GM12874 (cell line): ENCODE measurements around the gene IL17REL.

Experiments used
- TF ChIP-seq, protein P1 (sequence below): IDR thresholded peaks from 2 replicates; pipeline ENCODE4 v1.5.1; 2011; ENCODE audit warnings: low read depth, mild to moderate bottlenecking, control low read depth, low read length, moderate library complexity; ENCODE audit not compliant: insufficient read depth

The IL17REL gene

DNA sequence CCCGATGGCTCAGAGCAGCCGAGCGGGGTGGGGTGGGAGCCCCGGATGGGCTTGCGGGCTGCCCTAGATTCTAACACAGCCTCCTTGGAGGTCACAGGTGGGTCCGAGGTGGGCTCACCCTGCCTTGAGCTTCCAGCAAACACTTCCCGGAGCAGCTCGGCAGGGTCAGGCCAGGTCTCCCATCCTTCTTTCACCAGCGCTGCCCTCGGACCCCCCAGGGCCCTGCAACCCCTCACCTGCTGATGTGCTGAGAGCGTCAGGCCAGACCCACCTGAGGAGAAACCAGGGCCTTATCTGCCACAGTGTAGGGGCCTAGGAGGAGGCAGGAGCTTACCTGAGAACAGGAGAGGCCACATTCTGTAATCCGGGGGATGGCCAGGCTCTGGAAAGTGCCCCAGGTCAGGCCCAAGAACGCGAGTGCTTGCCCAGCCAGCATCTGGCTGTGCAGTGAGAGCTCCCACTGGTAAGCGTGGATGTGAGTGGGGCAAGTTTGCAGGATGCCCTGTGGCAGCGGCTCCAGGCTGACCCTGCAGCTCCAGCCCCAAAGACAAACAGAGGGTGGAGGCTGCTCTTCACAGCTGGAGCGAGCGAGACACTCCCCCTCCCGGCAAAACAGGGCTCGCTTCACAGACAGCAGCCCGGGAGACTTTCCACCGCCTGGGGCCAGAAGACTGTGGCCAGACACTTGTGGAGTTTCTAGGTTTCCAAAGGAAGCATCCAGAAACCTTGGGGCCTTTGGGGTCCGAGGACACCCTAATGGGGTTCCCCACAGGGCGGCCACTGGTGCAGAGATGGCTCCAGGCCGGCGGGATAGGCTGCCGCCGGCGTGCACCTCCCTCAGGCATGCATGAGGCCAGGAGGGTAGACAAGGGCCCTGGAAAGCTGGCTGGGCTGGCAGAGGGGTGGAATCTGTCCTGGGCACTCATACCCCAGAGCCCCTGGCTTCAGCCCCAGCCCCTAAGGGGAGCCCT lies at the start of gene IL17REL:
Gene IL17REL (minus strand): TSS at position 555 of the 971 bp plus-strand sequence. CDS start 119 bp downstream, at position 436.
- TF ChIP-seq, protein P1, sequence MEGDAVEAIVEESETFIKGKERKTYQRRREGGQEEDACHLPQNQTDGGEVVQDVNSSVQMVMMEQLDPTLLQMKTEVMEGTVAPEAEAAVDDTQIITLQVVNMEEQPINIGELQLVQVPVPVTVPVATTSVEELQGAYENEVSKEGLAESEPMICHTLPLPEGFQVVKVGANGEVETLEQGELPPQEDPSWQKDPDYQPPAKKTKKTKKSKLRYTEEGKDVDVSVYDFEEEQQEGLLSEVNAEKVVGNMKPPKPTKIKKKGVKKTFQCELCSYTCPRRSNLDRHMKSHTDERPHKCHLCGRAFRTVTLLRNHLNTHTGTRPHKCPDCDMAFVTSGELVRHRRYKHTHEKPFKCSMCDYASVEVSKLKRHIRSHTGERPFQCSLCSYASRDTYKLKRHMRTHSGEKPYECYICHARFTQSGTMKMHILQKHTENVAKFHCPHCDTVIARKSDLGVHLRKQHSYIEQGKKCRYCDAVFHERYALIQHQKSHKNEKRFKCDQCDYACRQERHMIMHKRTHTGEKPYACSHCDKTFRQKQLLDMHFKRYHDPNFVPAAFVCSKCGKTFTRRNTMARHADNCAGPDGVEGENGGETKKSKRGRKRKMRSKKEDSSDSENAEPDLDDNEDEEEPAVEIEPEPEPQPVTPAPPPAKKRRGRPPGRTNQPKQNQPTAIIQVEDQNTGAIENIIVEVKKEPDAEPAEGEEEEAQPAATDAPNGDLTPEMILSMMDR, result no peak

DNA sequence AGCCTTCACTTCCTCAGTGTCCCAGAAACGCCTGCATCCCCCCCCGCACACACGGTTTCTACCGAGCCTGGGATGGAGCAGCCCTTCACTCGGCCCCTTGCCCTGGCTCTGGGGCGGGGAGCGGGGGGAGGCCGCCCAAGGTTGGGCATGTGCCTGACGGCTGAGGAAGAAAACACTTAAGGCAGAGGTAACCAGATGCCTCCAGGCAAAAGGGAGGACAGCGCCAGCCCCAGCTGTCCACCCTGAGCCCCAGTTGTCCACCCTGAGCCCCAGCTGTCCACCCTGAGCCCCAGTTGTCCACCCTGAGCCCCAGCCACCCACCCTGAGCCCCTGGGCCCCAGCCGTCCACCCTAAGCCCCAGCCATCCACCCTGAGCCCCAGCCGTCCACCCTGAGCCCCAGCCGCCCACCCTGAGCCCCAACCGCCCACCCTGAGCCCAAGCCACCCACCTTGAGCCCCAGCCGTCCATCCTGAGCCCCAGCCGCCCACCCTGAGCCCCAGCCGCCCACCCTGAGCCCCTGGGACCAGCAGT lies 49.3 kb upstream of the IL17REL start:
- TF ChIP-seq, protein P1, result no peak

DNA sequence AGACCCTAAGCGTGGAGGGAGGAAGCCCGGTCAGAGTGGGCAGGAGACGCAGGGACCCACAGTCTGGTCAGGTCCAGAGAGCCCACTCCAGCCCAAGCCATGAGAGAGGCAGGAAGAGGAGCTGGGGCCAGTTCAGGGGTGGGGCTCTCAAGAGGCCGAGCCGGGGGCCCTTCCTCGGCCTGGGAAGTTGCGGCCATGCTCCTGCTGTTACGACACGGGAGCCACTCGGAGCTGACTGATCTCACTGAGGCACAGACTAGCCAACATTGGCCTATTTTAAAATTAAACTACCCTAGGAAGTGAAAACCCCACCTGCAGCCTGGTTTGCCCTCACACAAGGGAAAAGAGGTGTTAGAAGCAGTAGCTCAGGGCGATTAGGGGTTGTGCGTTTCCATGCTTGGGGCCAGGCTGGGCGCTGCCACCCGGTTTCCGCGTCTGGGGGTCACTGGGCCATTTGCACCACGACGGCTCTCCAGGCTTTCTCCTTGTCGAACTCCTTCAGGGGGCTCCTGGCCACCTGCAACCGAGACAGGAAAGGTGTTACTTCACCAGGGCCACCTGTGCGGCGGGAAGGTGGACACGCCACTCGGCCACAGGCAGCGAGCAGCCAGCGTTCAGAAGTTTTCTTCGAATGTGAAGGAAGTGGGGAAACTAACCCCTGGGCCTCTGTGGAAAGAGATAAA lies 48.7 kb upstream of the IL17REL start:
- TF ChIP-seq, protein P1, result no peak

DNA sequence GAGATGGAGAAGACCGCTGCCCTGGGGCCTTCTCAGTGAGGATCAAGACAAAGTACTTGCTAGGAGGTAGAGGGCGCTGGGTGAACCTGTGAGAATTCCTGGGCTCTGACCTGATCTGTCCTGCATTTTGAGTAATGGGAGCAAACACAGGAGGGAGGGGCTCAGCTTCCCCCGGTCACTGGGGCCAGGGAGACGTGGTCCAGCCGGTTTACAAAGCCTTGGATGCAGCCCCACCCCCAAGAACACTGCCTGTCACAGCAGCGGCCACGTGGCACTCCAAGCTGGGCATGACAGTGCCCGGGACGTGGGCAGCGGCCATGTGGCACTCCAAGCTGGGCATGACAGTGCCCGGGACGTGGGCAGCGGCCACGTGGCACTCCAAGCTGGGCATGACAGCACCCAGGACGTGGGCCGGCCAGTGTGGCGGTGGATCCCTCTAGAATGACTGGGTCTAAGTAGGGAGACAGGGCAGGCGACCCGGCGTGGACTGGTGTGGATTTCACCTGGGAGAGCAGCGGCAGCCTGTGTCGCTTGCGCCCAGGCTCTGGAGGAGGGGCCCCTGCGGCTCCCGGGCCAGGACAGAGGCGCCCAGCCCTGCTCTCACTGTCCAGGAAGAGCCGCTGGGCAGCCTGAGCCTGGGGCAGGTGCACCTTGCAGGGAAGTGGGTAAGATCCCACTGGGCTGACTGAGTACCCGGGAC lies 48.0 kb upstream of the IL17REL start:
- TF ChIP-seq, protein P1, result no peak

GRCh38 chr22:50059881-50060262 lies 47.3 kb upstream of the IL17REL start:
- TF ChIP-seq, protein P1, result no peak

GRCh38 chr22:50058906-50059880 lies 46.6 kb upstream of the IL17REL start:
- TF ChIP-seq, protein P1, result no peak
